NCI-H446 treated with DMSO at 0.1 percent for 48 hours (cell line): Measurements from ENCODE around the gene CCDC73.
"Not testable (repeated sequence)": the region's sequence is repeated elsewhere in the genome, so short reads cannot be mapped to it uniquely, and the experiment has no call there.

Experiments used
- DNase-seq: peaks from one replicate; lab custom pipeline; 2025; lab: John Stamatoyannopoulos, UW

CCDC73 gene

DNA sequence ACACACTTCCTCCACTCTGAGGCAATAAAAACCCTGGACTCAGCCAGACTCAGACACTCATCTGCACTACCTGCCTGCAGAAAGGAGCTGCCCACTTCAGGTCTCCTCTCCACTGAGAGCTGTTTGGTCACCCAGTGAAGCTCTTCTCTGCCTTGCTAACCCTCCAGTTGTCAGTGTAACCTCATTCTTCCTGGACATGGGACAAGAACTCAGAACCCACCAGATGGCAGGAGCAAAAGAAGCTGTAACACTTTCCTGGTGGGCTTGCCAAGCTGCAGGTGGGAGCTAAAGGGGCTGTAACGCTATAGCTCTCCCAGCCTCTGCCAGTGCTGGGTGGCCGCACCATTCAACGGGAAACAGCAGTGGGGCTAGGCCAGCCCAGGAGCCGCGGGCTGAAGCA, 89.7 kb downstream of the CCDC73 start:
- DNase-seq = no peak

DNA sequence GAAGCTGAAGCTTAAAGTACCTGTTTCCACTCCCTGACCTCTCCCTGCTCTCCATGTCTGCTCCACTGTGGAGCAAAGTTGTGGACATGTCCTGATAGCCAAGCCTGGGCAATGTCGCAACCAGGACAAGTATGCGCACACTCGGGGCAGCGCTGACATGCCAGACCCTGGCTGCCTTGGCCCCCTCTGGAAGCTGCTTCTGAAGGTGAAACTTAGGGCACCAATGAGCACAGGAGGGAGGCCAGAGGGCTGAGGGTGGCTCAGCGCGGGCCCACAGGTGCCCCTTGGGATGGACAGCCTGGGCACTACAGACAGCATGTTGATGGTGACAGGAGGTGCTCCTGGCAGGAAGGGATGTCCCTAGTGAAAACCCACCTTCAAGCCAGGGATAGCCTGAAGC, 90.2 kb downstream of the CCDC73 start:
- no peak for DNase-seq

DNA sequence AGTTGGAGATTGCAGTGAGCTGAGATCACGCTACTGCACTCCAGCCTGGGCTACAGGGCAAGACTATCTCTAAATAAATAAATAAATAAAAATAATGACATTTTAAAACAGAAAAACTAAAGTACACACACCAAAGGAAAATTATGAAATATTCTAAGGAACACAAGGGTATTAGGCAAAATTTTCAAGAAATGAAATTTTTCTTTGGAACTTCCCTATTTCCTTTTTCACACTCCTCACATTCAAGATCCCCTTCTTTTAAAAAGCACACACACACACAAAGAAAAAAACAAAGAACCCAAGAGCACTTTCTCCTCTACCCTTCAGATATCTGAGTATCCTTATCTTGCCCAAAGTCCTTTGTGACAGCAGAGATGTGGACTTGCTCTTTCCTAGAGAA, 92.8 kb downstream of the CCDC73 start:
- DNase-seq = no peak

DNA sequence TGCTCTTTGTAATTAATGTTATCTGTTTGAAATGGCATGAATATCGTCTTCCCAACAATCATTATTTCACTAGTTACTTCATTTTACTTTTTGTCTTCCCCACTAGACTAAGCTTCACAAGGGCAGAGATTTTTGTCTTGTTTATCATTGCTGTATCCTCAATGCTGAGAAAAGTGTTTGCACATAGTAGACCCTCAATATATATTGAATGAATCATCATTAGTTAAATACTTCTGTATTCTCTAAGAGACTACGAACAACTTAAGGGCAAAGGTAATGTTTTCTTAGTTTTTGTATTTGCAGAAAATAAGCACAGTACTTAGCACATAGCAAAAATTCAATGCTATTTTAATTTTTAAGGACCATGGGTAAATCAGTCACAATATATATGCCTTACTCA, 95.9 kb downstream of the CCDC73 start:
- DNase-seq = no peak

DNA sequence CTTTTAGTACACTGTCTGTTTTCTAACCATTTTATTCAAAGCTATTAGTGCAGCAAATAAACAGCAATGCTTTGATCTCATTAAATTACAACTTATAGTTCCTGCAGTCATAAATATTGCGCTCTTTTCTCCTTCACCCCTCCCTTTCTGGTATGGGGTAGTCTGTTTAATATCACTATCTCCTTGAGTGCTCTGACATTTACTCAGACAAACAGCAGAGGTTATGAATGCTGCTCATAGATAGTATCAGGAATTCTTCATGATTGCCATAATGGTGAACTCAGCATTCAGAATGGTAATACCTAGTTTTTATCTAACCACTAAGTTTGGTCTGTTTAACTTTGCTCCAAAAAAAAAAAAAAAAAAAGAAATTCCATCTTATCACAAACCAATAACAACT, 123.4 kb downstream of the CCDC73 start:
- DNase-seq = no peak

DNA sequence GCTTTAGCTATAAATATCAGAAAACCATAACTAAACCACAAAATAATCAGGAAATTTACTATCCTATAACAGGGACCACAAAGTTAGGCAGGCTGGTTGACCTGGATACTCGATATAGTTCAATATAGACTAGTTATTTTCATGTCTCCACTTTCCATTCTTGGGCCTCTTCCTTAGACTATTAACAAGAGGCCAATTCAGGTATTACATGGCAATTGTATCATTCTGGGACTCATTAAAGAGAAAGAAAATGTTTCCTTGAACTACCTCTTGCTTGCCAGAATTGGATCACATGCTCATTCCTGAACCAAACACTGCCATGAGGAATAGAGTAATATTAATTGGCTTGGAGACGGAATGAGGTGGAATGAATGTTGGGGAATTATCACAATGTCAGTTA, 134.8 kb downstream of the CCDC73 start:
- no peak for DNase-seq

DNA sequence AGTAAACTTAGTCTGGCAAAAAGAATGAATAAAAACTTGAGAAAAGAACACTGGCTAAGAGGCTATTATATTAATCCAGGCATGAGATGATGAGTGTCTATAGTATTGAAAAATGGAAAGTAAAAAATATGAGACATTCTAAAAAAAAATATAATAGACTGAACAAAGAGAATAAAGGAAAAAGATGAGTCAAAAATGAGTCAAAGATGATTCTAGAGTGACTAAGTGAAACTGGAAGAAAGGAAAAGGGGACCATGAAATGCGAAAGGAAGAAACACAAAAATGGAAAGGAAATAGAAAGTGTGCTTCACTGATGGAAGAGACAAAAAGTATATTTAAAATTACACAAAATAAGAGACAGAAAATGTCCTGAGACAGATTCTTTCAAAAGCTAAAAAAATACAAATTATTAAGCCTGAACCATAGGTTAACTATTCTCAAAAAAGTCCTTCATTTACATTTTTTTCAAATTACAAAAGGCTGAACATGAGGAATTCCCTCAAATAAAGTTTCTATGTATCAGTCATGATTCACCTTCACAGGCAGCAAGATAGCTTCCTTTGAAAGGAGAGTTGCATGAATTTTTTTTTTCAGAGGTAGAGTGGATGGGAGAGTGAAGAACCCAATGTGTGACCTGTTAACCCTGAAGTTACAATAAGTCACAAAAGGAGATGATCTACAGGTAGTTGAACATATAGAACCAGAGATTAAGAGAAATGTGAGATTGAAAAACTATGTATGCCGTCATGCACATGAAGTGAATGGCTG, 135.6 kb downstream of the CCDC73 start:
- DNase-seq = no peak

DNA sequence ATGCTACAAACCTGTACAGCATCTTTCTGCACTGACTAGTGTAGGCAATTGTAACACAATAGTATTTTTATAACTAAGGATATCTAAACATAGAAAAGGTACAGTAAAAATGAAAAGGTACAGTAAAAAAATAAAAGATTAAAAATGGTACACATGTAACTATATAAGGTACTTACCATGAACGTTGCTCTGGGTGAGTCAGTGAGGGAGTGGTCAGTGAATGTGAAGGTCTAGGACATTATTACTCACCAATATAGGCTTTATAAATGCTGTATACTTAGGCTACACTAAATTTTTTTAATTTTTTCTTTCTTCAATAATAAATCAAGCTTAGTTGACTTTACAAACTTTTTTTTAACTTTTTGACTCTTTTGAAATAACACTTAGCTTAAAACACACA, 150.9 kb downstream of the CCDC73 start:
- no peak for DNase-seq

DNA sequence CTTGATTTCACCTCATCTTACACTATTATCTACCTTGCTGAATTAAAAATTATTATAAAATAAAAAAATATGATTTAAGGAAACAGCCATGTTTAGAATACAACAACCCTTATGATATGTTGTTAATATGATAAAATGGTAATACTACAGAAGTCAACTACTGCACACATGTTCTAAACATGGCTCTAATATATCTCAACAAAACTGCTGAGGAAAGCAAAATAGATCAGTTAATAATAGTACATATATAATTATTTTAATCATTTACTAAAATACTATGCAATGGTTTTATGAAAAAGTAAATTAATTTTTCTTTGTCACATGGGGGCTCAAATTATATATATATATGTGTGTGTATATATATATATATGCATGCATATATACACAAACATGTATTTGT, 153.1 kb downstream of the CCDC73 start:
- no peak for DNase-seq

DNA sequence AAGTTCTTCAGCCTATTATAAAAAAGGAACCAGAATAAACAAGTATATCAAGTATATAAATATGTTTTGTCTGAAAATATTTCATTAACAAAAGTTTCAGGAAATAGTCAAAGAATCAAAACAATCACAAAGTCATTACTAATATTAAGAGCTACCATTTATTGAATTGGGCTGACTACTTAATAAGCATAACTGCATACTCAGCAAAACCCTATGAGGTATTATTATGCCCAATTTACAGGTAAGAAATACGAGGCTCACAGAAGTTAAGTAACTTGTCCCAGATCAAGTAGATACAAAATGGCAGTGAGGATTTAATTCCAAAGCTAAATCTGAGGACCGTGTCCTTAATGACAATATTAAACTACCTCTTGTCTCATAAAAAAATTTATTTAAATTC, 158.6 kb downstream of the CCDC73 start:
- DNase-seq = no peak

DNA sequence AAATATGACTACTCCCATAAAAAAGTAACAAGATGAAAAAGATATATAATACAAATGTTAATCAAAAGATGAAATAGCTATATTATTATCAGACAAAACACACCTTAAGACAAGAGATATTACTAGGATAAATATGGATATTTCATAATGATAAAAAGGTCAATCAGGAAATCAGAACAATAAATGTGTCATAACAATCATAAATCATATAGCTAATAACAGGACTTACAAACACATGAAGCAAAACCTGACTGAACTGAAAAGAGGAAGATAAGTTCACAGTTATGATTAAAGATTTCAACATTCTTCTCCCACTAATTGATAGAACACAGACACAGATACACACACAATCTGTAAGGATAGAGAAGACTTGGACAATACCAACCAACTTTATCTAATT, 163.6 kb downstream of the CCDC73 start:
- DNase-seq = no peak

DNA sequence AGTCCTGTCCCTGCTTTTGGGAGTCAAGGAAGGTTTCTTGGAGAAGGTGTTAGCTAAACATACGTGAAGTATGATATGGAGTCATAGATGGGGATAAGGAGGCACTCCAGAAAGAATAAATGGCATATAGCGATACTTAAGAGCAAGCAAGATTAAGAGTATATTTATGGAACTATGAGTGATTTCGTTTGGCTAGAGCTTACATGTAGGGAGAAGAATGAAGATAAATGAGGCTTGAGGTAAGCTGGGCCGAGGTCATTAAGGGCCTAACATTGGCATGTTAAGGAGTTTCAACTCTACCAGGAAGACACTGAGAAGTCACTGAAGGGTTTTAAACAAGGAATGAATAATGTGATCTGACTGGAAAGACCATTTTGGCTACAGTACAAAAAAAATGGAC, 177.6 kb downstream of the CCDC73 start:
- no peak for DNase-seq

DNA sequence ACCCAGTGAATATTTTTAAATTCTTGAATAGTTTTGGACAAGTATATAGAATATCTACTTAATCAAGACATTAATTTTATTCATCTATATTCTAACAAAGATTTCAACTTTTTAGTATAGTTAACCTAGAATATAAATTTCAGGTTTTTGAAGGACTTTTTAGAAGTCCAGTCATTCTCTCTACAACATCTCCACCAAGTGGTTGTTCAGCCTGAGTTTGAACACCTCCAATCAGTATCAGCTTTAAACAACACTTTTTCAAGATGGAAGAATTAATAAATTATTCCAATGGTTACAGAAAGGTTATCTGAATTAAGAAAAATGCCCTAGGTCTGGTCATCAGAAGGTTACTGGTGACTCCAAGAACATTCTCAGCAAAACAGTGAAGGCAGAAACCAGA, 179.0 kb downstream of the CCDC73 start:
- no peak for DNase-seq

DNA sequence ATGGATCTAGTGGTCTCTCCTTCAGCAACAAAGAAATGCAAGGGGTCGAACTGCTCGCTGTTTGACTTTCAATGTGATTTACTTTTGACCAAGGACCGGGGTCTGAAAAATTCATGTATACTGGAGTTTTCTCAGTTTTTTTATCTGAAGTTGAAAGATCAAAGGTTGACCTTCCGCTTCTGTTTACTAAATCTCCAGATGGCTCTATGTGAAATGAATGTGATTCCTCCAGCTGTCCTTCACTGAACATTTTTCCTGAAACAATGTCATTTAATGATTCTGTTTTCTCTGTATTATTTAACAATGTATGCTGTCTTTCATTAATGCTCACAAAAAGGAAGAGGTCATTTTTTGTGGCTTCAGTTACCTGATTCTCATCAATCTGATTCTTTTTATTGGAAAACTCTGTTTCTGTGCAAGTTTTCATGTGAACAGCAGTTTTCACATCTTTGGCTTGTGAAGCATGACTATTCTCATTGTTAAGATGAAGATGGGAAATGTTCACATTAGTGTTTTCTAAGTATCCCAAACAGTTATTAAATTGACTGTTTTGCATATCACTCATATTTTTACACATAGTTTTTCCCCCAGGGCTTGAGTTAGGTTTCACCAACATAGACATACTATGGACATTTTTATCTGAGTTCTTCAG, 180.8 kb downstream of the CCDC73 start:
- no peak for DNase-seq

DNA sequence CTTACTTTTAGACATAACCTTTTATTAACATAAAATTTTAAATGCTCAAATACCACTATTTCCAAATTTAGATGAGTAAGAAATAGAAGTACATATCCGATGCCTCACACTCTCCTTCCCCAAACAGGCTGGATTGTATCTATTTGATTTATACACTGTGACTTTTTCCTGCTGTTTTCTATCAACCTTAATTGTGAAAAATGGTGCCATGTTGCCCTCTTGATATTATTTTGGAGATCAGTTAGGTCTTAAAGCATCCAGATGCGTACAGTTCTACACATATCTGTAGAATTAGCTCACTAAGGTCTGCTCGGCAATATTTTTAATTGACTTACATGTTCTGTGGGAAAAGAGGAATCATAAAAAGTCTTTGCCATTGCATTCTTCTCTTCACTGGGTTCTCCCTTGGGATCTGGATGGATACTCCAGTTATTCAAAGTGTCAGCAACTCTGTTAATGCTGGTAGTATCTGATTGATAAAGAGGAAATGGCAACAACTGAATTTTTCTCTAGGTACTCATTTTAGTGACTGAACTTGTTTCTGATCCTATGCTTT, 183.6 kb downstream of the CCDC73 start:
- DNase-seq = no peak

DNA sequence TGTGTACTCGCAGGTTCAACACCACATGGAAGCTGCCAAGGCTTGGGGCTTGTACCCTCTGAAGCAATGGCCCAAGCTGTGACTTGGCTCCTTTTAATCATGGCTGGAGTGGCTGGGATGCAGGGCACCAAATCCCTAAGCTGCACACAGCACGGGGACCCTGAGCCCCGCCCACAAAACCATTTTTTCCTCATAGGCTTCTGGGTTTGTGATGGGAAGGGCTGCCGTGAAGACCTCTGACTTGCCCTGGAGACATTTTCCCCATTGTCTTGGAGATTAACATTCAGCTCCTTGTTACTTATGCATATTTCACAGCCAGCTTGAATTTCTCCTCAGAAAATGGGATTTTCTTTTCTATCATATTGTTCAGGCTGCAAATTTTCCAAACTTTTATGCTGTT, 185.6 kb downstream of the CCDC73 start:
- not testable (repeated sequence) for DNase-seq

DNA sequence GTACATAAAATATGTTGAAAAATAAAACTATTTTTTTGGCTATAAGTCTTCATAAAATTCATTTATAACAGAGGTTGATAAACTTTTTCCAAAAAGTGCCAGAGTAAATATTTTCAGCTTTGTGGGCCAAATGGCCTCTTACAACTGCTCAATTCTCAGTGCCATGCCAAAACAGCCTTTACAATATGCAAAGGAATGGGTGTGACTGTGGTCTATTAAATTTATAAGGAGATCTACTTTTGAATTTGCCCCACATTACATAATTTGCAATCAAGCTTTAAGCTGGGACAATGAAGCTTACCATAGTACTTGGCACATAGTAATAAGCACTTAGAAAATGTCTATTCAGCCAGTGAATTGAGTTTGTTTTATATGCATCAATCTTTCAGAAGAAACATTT, 188.2 kb downstream of the CCDC73 start:
- DNase-seq = no peak

DNA sequence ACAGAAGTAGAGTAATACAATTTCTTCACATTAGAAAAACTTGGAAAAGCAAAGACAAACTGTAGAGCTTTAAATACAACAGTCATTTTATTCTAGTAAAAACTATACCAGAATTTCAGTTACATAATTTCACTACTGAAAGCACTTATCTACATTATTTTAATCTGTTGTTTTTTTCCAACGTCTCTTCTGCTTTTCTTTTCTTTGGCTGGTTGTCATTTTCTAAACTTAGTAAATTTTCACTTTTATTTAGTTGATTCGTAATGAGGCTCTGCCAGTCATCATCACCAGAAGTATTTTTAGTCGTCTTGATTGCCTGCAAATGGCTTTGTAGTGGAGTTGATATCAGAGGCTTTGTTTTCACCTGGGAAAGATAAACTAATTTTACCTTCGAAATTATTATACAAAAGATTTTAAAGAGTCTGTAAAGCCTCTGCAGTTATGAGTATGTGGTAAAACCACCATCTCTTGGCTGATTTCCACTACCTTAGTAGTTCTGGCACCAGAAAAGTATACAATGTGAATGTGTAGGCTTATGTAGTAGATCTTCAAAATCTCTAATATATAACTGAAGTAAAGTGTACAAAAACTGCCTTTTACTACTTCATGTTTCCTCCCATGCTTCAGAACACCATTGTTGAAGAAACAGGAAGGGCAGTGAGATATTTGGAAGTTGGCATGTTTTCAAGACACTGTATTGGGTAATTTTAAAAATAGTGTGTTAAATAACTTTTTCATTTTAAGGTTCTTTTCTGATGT, 191.6 kb downstream of the CCDC73 start:
- no peak for DNase-seq

DNA sequence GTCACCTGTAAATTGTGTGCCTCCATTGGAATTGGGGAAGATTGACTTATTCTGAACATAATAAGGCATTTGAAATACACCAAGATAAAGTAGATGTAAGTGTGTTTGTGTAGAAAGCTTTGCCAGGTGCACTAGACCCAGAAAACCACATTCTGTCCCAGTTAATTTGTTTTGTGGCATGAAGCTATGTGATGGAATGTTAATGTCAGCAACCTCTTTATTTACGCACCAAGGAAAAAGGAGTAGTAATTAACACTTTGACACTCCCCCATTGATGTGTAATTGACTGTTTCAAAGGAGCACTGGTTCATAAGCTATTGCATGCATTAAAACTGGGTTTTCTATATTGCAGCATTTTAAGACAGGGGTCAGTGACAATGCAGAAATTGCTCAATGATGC, 196.5 kb downstream of the CCDC73 start:
- DNase-seq = no peak

DNA sequence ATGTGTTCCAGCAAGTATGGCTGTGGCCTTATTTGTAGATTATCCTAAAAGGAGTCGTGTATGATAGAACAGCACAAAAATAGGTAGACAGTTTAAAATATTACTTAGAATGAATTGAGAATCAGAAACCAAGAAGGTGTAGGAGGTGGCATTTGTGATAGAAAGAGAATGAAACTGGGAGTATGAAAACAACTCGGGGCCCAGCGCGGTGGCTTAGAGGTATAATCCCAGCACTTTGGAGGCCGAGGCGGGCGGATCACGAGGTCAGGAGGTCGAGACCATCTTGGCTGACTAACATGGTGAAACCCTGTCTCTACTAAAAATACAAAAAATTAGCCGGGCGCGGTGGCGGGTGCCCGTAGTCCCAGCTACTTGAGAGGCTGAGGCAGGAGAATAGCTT, 198.3 kb downstream of the CCDC73 start:
- DNase-seq = not testable (repeated sequence)

DNA sequence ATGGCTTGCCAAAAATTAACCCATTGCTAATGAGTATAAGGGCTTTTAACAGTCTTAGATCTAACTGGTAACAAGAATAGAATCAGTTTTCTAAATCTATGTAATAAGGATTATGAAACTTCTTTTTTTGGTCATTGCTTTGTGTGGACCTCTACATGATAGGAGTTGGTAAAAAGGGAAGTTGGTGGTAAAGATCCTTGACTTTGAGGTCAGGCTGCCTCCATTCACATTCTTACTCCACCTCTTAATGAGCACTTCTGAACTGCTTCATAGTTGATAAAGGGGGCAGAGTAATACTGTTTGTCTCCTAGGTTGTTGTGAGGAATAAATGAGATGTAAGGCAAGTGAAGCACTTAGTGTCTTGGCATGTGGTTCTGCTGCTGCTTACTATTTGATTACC, 200.2 kb downstream of the CCDC73 start:
- no peak for DNase-seq

DNA sequence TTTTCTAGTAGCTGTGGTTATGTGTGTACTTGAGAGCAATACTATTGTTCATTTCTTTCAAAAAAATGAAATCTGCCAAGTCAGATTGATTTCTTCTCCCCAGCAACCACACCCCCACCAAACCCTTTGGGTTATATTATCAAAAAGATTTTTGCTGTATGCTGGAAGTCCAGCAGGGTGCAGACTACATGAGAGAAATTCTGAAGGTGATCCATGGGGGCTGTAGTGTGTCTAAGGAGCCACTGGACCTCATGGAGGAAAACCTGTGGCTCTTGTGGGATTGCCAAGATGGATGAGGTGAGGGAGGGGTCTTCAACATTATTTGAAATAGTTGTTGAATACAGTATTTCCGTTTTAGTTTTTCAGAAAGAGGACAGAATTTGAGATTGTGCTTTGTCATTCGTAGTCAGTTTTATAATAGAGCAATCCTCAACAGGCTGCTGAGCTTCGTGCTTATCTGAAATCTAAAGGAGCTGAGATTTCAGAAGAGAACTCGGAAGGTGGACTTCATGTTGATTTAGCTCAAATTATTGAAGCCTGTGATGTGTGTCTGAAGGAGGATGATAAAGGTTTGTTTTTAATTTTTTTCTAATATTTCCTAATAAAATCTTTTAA, 207.8 kb downstream of the CCDC73 start:
- DNase-seq = no peak
